Measurements from ENCODE around the gene CFL1.

Gene CFL1

GRCh38 chr11:65809496-65809895, 48.5 kb downstream of the CFL1 start:
- DNase-seq (ENCODE audit: low read depth in 3 of 3, low spot score in 1 of 3), result no peak

- DNase-seq (ENCODE audit: low read depth in 3 of 3, low spot score in 1 of 3), result no peak
These were observed 49.1 kb downstream of the CFL1 start for GRCh38 chr11:65808744-65809341.

- DNase-seq (ENCODE audit: low read depth in 3 of 3, low spot score in 1 of 3), result no peak
These were observed 51.0 kb downstream of the CFL1 start for GRCh38 chr11:65806979-65807378.

All from stimulated activated CD4-positive, alpha-beta T cell treated with anti-CD3 and anti-CD28 coated beads, TNF-alpha, amount 100 ng/mL, for 1 hour (primary cell).